HL-60 (cell line): Measurements from ENCODE around the gene SDCBP2.

Experiments used
- DNase-seq, 2 experiments: peaks; one replicate each; pipeline ENCODE4 v3.0.0-alpha.2; 2010 to 2020; ENCODE audit warnings: low read depth in 1 of 2, low spot score in 1 of 2
- H3K27ac ChIP-seq: fragments of 250-450 bp; sonication (Bioruptor Pico); replicated peaks from 2 replicates; pipeline ENCODE4 v1.5.1; 2020; ENCODE audit warnings: mild to moderate bottlenecking, moderate library complexity
- H3K27me3 ChIP-seq: fragments of 250-450 bp; sonication (Bioruptor Pico); 2 replicates; pipeline ENCODE4 v1.5.1; 2021; ENCODE audit warnings: mild to moderate bottlenecking, moderate library complexity; ENCODE audit not compliant: insufficient read depth, poor library complexity, severe bottlenecking
- H3K4me3 ChIP-seq: replicated peaks from 2 replicates; pipeline ENCODE4 v1.5.1; 2011; ENCODE audit warnings: mild to moderate bottlenecking, control low read depth, low read length; ENCODE audit not compliant: insufficient read depth
- CTCF ChIP-seq: IDR thresholded peaks from one replicate; pipeline ENCODE4 v1.5.1; 2011; ENCODE audit warnings: low read length, control low read depth, inconsistent platforms; ENCODE audit not compliant: insufficient read depth
- GABPA ChIP-seq: IDR thresholded peaks from 2 replicates; pipeline ENCODE4 v1.6.1; 2012; ENCODE audit warnings: low read depth
- POLR2AphosphoS5 ChIP-seq: IDR thresholded peaks from 2 replicates; pipeline ENCODE4 v1.6.1; 2012; ENCODE audit warnings: low read depth
- REST ChIP-seq: IDR thresholded peaks from 2 replicates; pipeline ENCODE4 v1.6.1; 2012; ENCODE audit warnings: low read depth; ENCODE audit not compliant: insufficient replicate concordance
- SPI1 ChIP-seq: IDR thresholded peaks from 2 replicates; pipeline ENCODE4 v1.6.1; 2012; ENCODE audit warnings: low read depth, mild to moderate bottlenecking, borderline replicate concordance

Gene SDCBP2

GRCh38 chr20:1307171-1307570 lies 21.8 kb downstream of the SDCBP2 start:
- DNase-seq, result no peak
- Histone ChIP-seq H3K4me3 (no peak overlapping the region), H3K27me3 (peaks cover 2% of the 10 kb centered on the region), H3K27ac (no peak overlapping the region)
- TF ChIP-seq SPI1 (no peak), REST (no peak)

- no peak for DNase-seq
- H3K27ac ChIP-seq, result no peak overlapping the region
- H3K27me3 ChIP-seq, result peaks cover 2% of the 10 kb centered on the region
- no peak overlapping the region for H3K4me3 ChIP-seq
- TF ChIP-seq SPI1 (no peak), CTCF (no peak), GABPA (no peak), REST (no peak), POLR2AphosphoS5 (no peak)
Measured at GRCh38 chr20:1306316-1307135, 22.4 kb downstream of the SDCBP2 start.

GRCh38 chr20:1305712-1306111 lies 23.2 kb downstream of the SDCBP2 start:
- peaks cover 2% of the 10 kb centered on the region for H3K27me3 ChIP-seq
- DNase-seq, result no peak
- H3K27ac ChIP-seq, result no peak overlapping the region
- no peak overlapping the region for H3K4me3 ChIP-seq
- TF ChIP-seq REST (no peak), POLR2AphosphoS5 (no peak), SPI1 (no peak), CTCF (no peak), GABPA (no peak)
